Transverse colon (tissue), 4 donors: Measurements from ENCODE around the gene STAT6. TPM values are rescaled to one million over a fixed set of nuclear protein-coding genes. Genes with fewer than 3 reads are reported as not detected.

Source experiments
- DNase-seq: peaks from one replicate; pipeline ENCODE4 v3.0.0-alpha.2; 2019
- H3K27ac ChIP-seq, 4 donors: fragments of 200-600 bp; sonication (generic); 2 replicates each; pipeline ENCODE4 v1.5.1; 2016 to 2018; ENCODE audit warnings: inconsistent platforms in 4 of 4
- H3K27me3 ChIP-seq: fragments of 200-600 bp; sonication (generic); 2 replicates; pipeline ENCODE4 v1.5.1; 2017; ENCODE audit warnings: inconsistent platforms
- H3K36me3 ChIP-seq, 4 donors: fragments of 200-600 bp; sonication (generic); 2 replicates each; pipeline ENCODE4 v1.5.1; 2017 to 2019; ENCODE audit warnings: inconsistent platforms in 4 of 4
- H3K4me1 ChIP-seq, 4 donors: fragments of 200-600 bp; sonication (generic); 2 replicates each; pipeline ENCODE4 v1.5.1; 2017 to 2020; ENCODE audit warnings: inconsistent platforms in 4 of 4
- H3K4me3 ChIP-seq, 4 donors: fragments of 200-600 bp; sonication (generic); 1 replicate in 1 of 4; 2 replicates in 3 of 4; pipeline versions ENCODE4 v1.5.1 to v1.6.1; 2017 to 2019; ENCODE audit warnings: inconsistent platforms in 4 of 4
- H3K9me3 ChIP-seq, 2 donors: fragments of 200-600 bp; sonication (generic); 2 replicates each; pipeline ENCODE4 v1.5.1; 2017 to 2019; ENCODE audit warnings: inconsistent platforms in 2 of 2
- EP300 ChIP-seq: sonication (generic); formaldehyde crosslinking; IDR thresholded peaks from one replicate; pipeline ENCODE4 v1.6.1; 2017; ENCODE audit warnings: antibody characterized with exemption, low read depth
- POLR2A ChIP-seq: fragments of 450-650 bp; IDR thresholded peaks from one replicate; pipeline ENCODE4 v1.6.1; 2016; ENCODE audit warnings: antibody characterized with exemption, mild to moderate bottlenecking, moderate library complexity
- POLR2AphosphoS5 ChIP-seq, 3 donors: sonication (generic); formaldehyde crosslinking; IDR thresholded peaks; one replicate each; pipeline ENCODE4 v1.6.1; 2016; ENCODE audit warnings: antibody characterized with exemption in 3 of 3
- WGBS, 2 donors: methylation state at CpG; one replicate each; pipeline ENCODE4 v1.1.5; 2018; ENCODE audit warnings: low coverage in 1 of 2; 5-methylcytosine and 5-hydroxymethylcytosine counted together
- in situ Hi-C, 4 donors: fragments of 200-750 bp; cut with MboI; loops; one replicate each; pipeline versions ENCODE4 v1.15.0 to v1.15.1; 2017; ENCODE audit warnings: low sequenced_read_pairs in 3 of 4, low pct_ligation_motif_present in 1 of 4, low pct_unique_long_range_greater_than_20kb in 1 of 4
- intact Hi-C: fragments of 100-400 bp; cut with DNase I; formaldehyde crosslinking; loops from one replicate; pipeline ENCODE4 v1.15.1; 2023; ENCODE audit warnings: low total_unique reads
- total RNA-seq, 4 donors: library from RNA; depleted of rRNA; stranded (reverse); fragments of >200 nt; gene quantifications; one replicate each; pipeline ENCODE4 v1.1.0, GENCODE V29; 2016
- TF ChIP-seq, protein P1 (sequence below), 5 experiments: fragments of 200-600 bp in 3 of 5; fragments of 450-650 bp in 2 of 5; sonication (generic) in 3 of 5; IDR thresholded peaks; 1 replicate in 2 of 5; 2 replicates in 3 of 5; pipeline ENCODE4 v1.5.1; 2016 to 2017; ENCODE audit warnings: antibody characterized with exemption in 5 of 5, inconsistent platforms in 3 of 5, mild to moderate bottlenecking in 2 of 5, moderate library complexity in 1 of 5

The STAT6 gene
- total RNA-seq, 4 donors from 2014 or later: 181 to 318 (median 198) TPM

DNA sequence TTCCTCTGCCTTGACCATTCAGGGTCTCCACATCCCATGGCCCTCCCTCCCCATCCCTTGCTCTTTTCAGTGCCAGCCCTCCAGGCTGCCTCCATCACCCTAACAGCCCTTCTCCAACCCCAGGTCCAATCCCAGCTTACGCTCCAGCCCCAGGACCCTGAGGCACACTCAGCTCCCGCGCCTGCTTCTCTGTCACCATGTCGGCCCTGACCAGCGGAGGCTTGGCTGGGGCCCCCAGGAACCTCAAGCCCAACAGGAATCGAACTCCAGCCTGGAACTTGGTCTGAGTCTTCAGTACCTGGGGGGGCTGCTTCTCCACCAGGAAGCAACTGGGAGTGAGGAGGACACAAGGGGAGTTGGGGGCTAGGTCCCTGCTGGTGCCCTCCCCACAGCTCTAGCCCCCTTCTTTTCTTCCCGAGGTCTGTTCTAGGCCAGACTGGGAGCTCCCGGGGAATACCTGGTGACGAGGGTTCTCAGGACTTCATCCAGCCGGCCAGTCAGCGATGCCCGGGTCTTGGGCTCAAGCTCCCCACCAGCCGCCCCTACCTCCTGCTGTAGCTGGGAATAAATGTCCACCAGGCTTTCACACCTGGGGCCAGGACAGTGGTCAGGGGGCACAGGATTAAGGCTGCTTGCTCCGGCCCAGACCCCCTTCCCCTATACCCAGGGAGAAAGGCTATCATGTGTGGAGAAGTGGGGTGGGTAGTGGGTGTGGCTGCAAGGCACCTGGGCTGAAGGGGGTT lies 6.0 kb downstream of the STAT6 start:
- Histone ChIP-seq H3K27me3 (no peaks in the 10 kb centered on the region), H3K4me1 (peaks cover 9 to 67% (median 30%) of the 10 kb centered on the region in 4 donors), H3K36me3 (peaks cover 0 to 37% (median 10%) of the 10 kb centered on the region in 4 donors), H3K4me3 (no peak overlapping the region), H3K9me3 (no peaks in the 10 kb centered on the region), H3K27ac (no peak overlapping the region)
- DNase-seq: no peak
- intact Hi-C loops: no loop called here
- TF ChIP-seq EP300: no peak
- no peak for TF ChIP-seq POLR2AphosphoS5 (IDR thresholded peaks at IDR 0.05)
- TF ChIP-seq, protein P1, sequence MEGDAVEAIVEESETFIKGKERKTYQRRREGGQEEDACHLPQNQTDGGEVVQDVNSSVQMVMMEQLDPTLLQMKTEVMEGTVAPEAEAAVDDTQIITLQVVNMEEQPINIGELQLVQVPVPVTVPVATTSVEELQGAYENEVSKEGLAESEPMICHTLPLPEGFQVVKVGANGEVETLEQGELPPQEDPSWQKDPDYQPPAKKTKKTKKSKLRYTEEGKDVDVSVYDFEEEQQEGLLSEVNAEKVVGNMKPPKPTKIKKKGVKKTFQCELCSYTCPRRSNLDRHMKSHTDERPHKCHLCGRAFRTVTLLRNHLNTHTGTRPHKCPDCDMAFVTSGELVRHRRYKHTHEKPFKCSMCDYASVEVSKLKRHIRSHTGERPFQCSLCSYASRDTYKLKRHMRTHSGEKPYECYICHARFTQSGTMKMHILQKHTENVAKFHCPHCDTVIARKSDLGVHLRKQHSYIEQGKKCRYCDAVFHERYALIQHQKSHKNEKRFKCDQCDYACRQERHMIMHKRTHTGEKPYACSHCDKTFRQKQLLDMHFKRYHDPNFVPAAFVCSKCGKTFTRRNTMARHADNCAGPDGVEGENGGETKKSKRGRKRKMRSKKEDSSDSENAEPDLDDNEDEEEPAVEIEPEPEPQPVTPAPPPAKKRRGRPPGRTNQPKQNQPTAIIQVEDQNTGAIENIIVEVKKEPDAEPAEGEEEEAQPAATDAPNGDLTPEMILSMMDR (IDR thresholded peaks at IDR 0.05): no peak
- TF ChIP-seq POLR2A: no peak
- WGBS, 2 donors: 83 to 93% methylated on average over 1 to 12 of the region's 14 CpGs
- in situ Hi-C loops: no loop called here

DNA sequence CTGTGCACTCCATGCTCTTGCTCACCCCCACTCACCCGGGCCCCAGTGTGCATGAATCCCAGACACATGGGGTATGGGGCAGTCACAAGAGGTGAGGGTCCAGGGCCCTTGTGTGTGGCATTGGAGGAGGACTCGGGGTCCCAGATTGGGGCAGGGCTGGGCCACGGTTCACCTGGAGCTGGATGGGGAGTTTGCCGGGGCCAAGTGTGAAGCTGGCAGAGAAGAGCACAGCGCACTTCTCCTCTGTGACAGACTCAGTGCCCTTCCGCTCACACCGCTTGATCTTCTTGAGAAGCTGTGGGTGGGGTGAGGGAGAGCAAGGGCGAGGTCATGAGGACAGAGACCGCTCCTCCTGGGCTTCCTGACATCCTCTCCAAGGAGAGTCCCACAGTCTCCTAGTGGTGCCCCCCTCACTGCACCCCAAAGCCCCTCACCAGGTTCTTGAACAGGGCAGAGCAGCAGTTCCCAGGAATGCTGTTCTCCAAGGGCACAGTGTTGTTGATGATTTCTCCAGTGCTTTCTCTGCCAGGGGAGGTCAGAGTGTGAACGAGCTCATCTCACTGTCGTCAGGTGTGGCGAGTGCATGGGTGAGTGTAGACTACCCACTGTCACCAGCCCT lies 6.8 kb downstream of the STAT6 start:
- DNase-seq: no peak
- WGBS, 2 donors: 89 to 92% methylated on average over 6 to 12 of the region's 12 CpGs
- Histone ChIP-seq H3K4me1 (peaks cover 4 to 68% (median 23%) of the 10 kb centered on the region in 4 donors), H3K9me3 (no peaks in the 10 kb centered on the region), H3K4me3 (no peak overlapping the region), H3K36me3 (peaks cover 0 to 43% (median 10%) of the 10 kb centered on the region in 4 donors), H3K27ac (no peak overlapping the region), H3K27me3 (no peaks in the 10 kb centered on the region)
- TF ChIP-seq, protein P1 (IDR thresholded peaks at IDR 0.05): no peak
- no peak for TF ChIP-seq POLR2A
- no peak for TF ChIP-seq EP300
- TF ChIP-seq POLR2AphosphoS5 (IDR thresholded peaks at IDR 0.05): no peak
- intact Hi-C loops (no loop called here), in situ Hi-C loops (no loop called here)

DNA sequence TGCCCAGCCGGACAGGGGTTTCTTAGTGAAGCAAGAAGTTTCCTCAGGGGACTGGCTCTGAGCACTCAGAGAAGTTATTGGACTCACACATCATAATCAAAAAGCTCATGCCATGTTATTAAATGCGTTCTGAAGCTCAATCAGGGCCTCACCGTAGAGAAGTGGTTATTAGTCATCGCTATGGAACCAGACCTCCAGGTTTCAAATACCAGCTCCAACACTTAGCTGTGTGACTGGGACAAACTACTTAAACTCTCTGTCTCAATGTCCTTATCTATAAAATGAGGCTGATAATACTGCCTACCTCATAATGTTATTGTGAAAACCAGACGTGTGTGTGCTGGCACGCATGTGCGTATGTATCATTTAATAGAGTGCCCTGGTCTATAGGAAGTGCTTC lies 7.3 kb downstream of the STAT6 start:
- peaks cover 0 to 49% (median 12%) of the 10 kb centered on the region in 4 donors for H3K36me3 ChIP-seq
- TF ChIP-seq, protein P1 (IDR thresholded peaks at IDR 0.05): no peak
- TF ChIP-seq EP300: no peak
- no peak for TF ChIP-seq POLR2AphosphoS5 (IDR thresholded peaks at IDR 0.05)
- TF ChIP-seq POLR2A: no peak
- intact Hi-C loops: no loop called here
- no peak overlapping the region for H3K27ac ChIP-seq
- in situ Hi-C loops: no loop called here
- WGBS, 2 donors: 90% methylated on average over 7 of the region's 7 CpGs; no CpG with 5 or more reads in 1 of the 2 donors
- no peaks in the 10 kb centered on the region for H3K27me3 ChIP-seq
- DNase-seq: no peak
- H3K4me1 ChIP-seq: peaks cover 0 to 64% (median 17%) of the 10 kb centered on the region in 4 donors
- no peaks in the 10 kb centered on the region for H3K9me3 ChIP-seq
- H3K4me3 ChIP-seq: no peak overlapping the region

DNA sequence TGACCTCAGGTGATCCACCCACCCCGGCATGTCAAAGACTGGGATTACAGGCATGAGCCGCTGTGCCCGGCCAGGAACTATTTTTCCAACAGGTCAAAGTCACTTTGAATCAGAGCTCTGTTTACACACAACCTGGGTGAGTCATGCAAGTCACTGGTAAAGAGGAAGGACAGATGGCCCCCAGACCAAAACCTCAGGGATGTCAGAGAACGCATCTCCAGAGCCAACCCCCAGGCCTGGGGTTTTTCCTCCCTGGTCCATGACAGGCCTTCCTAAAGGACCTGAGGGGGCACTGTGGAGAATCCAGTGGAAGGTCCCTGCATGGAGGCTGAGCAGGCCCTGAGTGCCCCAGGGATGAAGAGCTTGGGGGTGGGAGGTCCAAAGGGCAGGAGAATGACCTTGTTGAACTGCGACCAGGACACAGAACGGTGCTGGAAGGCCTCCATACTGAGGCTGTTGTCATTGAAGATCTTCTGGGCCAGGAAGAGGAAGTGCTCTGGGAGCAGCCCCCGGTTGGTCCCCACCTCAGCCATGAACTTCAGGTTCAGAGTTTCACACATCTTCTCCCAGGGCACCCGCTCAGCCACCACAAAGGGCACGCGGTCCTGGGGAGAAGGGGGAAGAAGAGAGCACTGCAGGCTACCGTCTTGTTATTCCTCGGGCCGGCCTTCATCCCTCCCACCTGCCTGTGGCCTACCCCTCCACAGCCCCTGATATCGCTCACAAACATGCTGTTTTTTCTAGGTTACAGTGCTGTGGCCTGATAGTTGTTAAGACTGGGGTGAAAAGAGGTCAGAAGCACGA lies 9.1 kb downstream of the STAT6 start:
- WGBS, 2 donors: 67% methylated on average over 15 of the region's 15 CpGs; no CpG with 5 or more reads in 1 of the 2 donors
- in situ Hi-C loops (no loop called here), intact Hi-C loops (no loop called here)
- no peak overlapping the region for H3K4me3 ChIP-seq
- H3K27me3 ChIP-seq: no peaks in the 10 kb centered on the region
- no peak for TF ChIP-seq POLR2A
- TF ChIP-seq POLR2AphosphoS5 (IDR thresholded peaks at IDR 0.05): peak in 2 of 3 donors; percentile 22 to 30
- peaks cover 0 to 45% (median 19%) of the 10 kb centered on the region in 4 donors for H3K36me3 ChIP-seq
- H3K9me3 ChIP-seq: no peaks in the 10 kb centered on the region
- H3K4me1 ChIP-seq: peaks cover 0 to 47% (median 8%) of the 10 kb centered on the region in 4 donors
- peak overlapping the region; percentile 26 to 66 (median 55) for H3K27ac ChIP-seq
- DNase-seq: peak; percentile 61
